ENCODE data around the gene STX8.

DNA sequence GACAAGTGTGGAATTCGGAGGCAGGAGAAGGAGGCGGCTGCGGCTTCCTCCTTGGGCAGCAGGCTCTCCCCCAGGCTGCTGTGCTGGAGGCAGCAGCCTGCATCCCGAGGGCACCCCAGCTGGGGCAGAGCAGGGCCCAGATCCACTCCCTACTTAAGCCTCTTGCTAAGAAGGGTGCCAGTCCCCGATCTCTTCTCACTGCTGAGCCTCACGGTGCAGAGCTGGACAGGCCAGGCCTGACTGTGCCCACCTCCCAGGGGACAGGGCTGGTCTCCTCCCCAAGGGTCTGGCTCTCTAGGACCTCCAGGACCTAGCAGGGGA lies 343.5 kb downstream of the STX8 start:
- TF ChIP-seq, protein P1, sequence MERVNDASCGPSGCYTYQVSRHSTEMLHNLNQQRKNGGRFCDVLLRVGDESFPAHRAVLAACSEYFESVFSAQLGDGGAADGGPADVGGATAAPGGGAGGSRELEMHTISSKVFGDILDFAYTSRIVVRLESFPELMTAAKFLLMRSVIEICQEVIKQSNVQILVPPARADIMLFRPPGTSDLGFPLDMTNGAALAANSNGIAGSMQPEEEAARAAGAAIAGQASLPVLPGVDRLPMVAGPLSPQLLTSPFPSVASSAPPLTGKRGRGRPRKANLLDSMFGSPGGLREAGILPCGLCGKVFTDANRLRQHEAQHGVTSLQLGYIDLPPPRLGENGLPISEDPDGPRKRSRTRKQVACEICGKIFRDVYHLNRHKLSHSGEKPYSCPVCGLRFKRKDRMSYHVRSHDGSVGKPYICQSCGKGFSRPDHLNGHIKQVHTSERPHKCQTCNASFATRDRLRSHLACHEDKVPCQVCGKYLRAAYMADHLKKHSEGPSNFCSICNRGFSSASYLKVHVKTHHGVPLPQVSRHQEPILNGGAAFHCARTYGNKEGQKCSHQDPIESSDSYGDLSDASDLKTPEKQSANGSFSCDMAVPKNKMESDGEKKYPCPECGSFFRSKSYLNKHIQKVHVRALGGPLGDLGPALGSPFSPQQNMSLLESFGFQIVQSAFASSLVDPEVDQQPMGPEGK (CRISPR knock-in tag; IDR thresholded peaks at IDR 0.05; ENCODE audit: borderline replicate concordance), result no peak
- TF ChIP-seq ZFP30 (CRISPR knock-in tag; IDR thresholded peaks at IDR 0.05), result no peak
